ENCODE data around the gene TOP2A.

- TF ChIP-seq CTCF (IDR thresholded peaks at IDR 0.05) (no peak), POLR2A (IDR thresholded peaks at IDR 0.05) (no peak)
These were observed 51.4 kb downstream of the TOP2A start for GRCh38 chr17:40366076-40366860.
